Effector memory CD8-positive, alpha-beta T cell (primary cell): ENCODE results near the gene OR8G5.
"Not testable (repeated sequence)": the region's sequence is repeated elsewhere in the genome, so short reads cannot be mapped to it uniquely, and the experiment has no call there.

ENCODE experiments used
- ATAC-seq: fragments of 150-1000 bp; cut with Tn5 transposase; replicated peaks from 2 replicates; pipeline ENCODE4 v1.10.0; 2021; ENCODE audit warnings: mild to moderate bottlenecking, moderate library complexity
- DNase-seq, 3 experiments: peaks; one replicate each; pipeline ENCODE4 v3.0.0; 2021
- H3K27ac Mint-ChIP-seq, 2 donors: one replicate each; pipeline ENCODE4 v1.8.0; 2022; ENCODE audit warnings: mild to moderate bottlenecking in 2 of 2, mixed read lengths in 2 of 2, moderate library complexity in 2 of 2
- H3K27me3 Mint-ChIP-seq, 2 donors: one replicate each; pipeline ENCODE4 v1.8.0; 2022; ENCODE audit warnings: mixed read lengths in 2 of 2
- H3K36me3 Mint-ChIP-seq: one replicate; pipeline ENCODE4 v1.8.0; 2022; ENCODE audit warnings: mild to moderate bottlenecking, moderate library complexity, mixed read lengths; ENCODE audit not compliant: insufficient read depth
- H3K4me1 Mint-ChIP-seq, 2 donors: one replicate each; pipeline ENCODE4 v1.8.0; 2022; ENCODE audit warnings: low read depth in 2 of 2, mixed read lengths in 2 of 2
- H3K4me3 Mint-ChIP-seq, 2 donors: one replicate each; pipeline ENCODE4 v1.8.0; 2022; ENCODE audit warnings: mild to moderate bottlenecking in 2 of 2, mixed read lengths in 2 of 2, moderate library complexity in 2 of 2
- H3K9me3 Mint-ChIP-seq, 2 donors: one replicate each; pipeline ENCODE4 v1.8.0; 2022; ENCODE audit warnings: mixed read lengths in 2 of 2
- total RNA-seq, 9 experiments: gene quantifications; one replicate each; lab custom pipeline; 2026; lab: John Stamatoyannopoulos, UW

OR8G5 gene
- total RNA-seq = 0 to 0.06 (median 0) reads per million in 9 experiments

- Mint-ChIP-seq H3K36me3 (no peaks in the 10 kb centered on the region), H3K9me3 (peaks cover 0 to 2% of the 10 kb centered on the region in 2 donors)
Observed at GRCh38 chr11:124256076-124256475, at the start of gene OR8G5. Gene OR8G5 (plus strand): TSS chr11:124256376. CDS start chr11:124264932, 8,556 bp downstream.

GRCh38 chr11:124207102-124207792 lies 48.9 kb upstream of the OR8G5 start:
- DNase-seq (no peak), ATAC-seq (no peak)
- Mint-ChIP-seq H3K36me3 (peaks cover 3% of the 10 kb centered on the region), H3K4me1 (peaks cover 0 to 1% of the 10 kb centered on the region in 2 donors), H3K27me3 (no peaks in the 10 kb centered on the region), H3K9me3 (no peaks in the 10 kb centered on the region), H3K27ac (no peak overlapping the region), H3K4me3 (no peak overlapping the region)

More at GRCh38 chr11:124256076-124256475, at the start of gene OR8G5:
- Mint-ChIP-seq H3K4me1 (no peaks in the 10 kb centered on the region), H3K27ac (no peak within 1 kb of the TSS), H3K4me3 (no peak within 1 kb of the TSS), H3K27me3 (no peaks in the 10 kb centered on the region)
- no peak for DNase-seq
- ATAC-seq = no peak

- no peak for ATAC-seq
- H3K36me3 Mint-ChIP-seq = no peaks in the 10 kb centered on the region
- H3K27ac Mint-ChIP-seq = no peak overlapping the region
- no peak overlapping the region for H3K4me3 Mint-ChIP-seq
- no peaks in the 10 kb centered on the region for H3K9me3 Mint-ChIP-seq
- no peaks in the 10 kb centered on the region for H3K4me1 Mint-ChIP-seq
- no peaks in the 10 kb centered on the region for H3K27me3 Mint-ChIP-seq
- DNase-seq = no peak
Observed at GRCh38 chr11:124209824-124210357, 46.3 kb upstream of the OR8G5 start.

- Mint-ChIP-seq H3K36me3 (no peaks in the 10 kb centered on the region), H3K4me1 (no peaks in the 10 kb centered on the region), H3K9me3 (no peaks in the 10 kb centered on the region), H3K4me3 (no peak overlapping the region), H3K27me3 (no peaks in the 10 kb centered on the region), H3K27ac (no peak overlapping the region)
- DNase-seq = no peak
- ATAC-seq = no peak
Observed at GRCh38 chr11:124210421-124210820, 45.8 kb upstream of the OR8G5 start.

DNA sequence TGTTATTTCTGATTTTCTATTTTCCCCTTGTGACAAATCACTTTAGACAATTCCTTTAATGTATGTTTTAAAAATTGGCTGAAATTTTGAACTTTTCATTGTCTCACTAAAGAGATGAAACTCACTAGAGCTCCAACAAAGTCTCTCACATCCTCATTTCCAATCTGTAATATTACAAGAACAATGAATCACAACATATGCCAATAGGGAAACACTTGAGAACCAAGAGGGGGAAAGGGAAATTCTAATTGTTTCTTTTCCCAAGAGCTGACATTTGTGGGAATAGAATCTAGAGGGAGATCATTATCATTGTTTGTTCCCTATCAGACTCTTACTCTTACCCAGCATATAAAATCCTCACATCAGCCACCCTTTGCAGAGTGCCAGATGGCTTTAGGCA lies 44.9 kb upstream of the OR8G5 start:
- H3K36me3 Mint-ChIP-seq = no peaks in the 10 kb centered on the region
- no peaks in the 10 kb centered on the region for H3K27me3 Mint-ChIP-seq
- DNase-seq (no peak), ATAC-seq (no peak)
- no peaks in the 10 kb centered on the region for H3K9me3 Mint-ChIP-seq
- no peak overlapping the region for H3K27ac Mint-ChIP-seq
- H3K4me1 Mint-ChIP-seq = no peaks in the 10 kb centered on the region
- no peak overlapping the region for H3K4me3 Mint-ChIP-seq

DNA sequence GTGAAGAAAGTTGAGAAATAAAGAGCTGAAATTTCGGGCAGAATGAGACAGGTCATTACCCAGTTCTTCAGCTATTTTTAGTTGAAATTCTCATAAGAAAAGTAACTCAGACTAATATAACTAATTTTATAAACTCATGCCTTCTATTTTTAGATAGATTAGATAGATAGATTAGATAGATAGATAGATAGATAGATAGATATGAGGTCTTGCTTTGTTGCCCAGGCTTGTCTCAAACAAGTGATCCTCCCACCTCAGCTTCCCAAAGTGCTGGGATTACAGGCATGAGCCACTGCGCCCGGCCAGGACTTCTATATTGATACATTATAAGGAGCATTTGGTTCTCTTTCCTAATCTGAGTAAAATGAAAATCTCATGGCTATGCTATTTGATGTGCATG lies 42.1 kb upstream of the OR8G5 start:
- no peak for ATAC-seq
- Mint-ChIP-seq H3K9me3 (no peaks in the 10 kb centered on the region), H3K4me1 (no peaks in the 10 kb centered on the region), H3K27ac (no peak overlapping the region), H3K4me3 (no peak overlapping the region), H3K27me3 (no peaks in the 10 kb centered on the region), H3K36me3 (no peaks in the 10 kb centered on the region)
- DNase-seq = no peak

- no peak overlapping the region for H3K4me3 Mint-ChIP-seq
- no peaks in the 10 kb centered on the region for H3K9me3 Mint-ChIP-seq
- no peaks in the 10 kb centered on the region for H3K27me3 Mint-ChIP-seq
- ATAC-seq (no peak), DNase-seq (no peak)
- no peaks in the 10 kb centered on the region for H3K4me1 Mint-ChIP-seq
- no peak overlapping the region for H3K27ac Mint-ChIP-seq
- H3K36me3 Mint-ChIP-seq = no peaks in the 10 kb centered on the region
Observed at GRCh38 chr11:124219126-124219525, 37.0 kb upstream of the OR8G5 start.

- Mint-ChIP-seq H3K4me3 (no peak overlapping the region), H3K4me1 (no peaks in the 10 kb centered on the region), H3K36me3 (no peaks in the 10 kb centered on the region), H3K9me3 (peaks cover 0 to 16% of the 10 kb centered on the region in 2 donors), H3K27ac (no peak overlapping the region), H3K27me3 (peaks cover 0 to 9% of the 10 kb centered on the region in 2 donors)
- no peak for ATAC-seq
- DNase-seq = no peak
Observed at GRCh38 chr11:124222407-124222806, 33.8 kb upstream of the OR8G5 start.

DNA sequence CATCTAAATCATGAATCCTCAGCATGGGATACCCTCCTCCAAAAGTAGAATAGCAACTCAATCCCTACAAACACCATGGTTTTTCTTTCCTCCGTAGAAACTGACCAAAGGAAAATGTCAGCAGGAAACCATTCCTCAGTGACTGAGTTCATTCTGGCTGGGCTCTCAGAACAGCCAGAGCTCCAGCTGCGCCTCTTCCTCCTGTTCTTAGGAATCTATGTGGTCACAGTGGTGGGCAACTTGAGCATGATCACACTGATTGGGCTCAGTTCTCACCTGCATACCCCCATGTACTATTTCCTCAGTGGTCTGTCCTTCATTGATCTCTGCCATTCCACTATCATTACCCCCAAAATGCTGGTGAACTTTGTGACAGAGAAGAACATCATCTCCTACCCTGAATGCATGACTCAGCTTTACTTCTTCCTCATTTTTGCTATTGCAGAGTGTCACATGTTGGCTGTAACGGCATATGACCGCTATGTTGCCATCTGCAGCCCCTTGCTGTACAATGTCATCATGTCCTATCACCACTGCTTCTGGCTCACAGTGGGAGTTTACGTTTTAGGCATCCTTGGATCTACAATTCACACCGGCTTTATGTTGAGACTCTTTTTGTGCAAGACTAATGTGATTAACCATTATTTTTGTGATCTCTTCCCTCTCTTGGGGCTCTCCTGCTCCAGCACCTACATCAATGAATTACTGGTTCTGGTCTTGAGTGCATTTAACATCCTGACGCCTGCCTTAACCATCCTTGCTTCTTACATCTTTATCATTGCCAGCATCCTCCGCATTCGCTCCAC lies 31.4 kb upstream of the OR8G5 start:
- H3K27ac Mint-ChIP-seq, H3K4me3 Mint-ChIP-seq, H3K4me1 Mint-ChIP-seq, H3K27me3 Mint-ChIP-seq, H3K36me3 Mint-ChIP-seq, DNase-seq, ATAC-seq: not testable (repeated sequence)
- H3K9me3 Mint-ChIP-seq = peaks cover 0 to 22% of the 10 kb centered on the region in 2 donors

GRCh38 chr11:124225471-124225870 lies 30.7 kb upstream of the OR8G5 start:
- Mint-ChIP-seq H3K9me3 (peaks cover 0 to 22% of the 10 kb centered on the region in 2 donors), H3K27me3 (peaks cover 0 to 9% of the 10 kb centered on the region in 2 donors), H3K4me3 (no peak overlapping the region), H3K4me1 (no peaks in the 10 kb centered on the region), H3K36me3 (no peaks in the 10 kb centered on the region), H3K27ac (no peak overlapping the region)
- DNase-seq = no peak
- ATAC-seq = no peak

DNA sequence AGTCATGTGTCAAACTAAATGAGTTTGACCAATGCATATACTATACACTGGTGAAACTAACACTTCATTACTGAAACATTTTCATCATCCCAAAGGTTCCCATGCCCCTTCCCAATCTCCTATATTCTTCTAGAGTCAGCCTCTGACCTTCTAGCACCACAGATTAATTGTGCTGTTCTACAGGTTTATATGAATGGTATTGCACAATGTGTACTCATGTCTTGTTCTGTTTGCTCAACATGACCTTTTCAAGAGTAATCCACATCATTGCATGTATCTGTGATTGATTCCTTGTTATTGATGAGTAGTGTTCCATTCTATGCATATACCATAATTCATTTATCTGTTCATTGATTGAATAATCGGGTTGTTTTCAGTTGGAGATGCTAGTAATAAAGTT lies 22.8 kb upstream of the OR8G5 start:
- no peak for ATAC-seq
- no peak for DNase-seq
- no peaks in the 10 kb centered on the region for H3K27me3 Mint-ChIP-seq
- H3K4me3 Mint-ChIP-seq = no peak overlapping the region
- H3K4me1 Mint-ChIP-seq = no peaks in the 10 kb centered on the region
- no peak overlapping the region for H3K27ac Mint-ChIP-seq
- no peaks in the 10 kb centered on the region for H3K36me3 Mint-ChIP-seq
- peaks cover 0 to 2% of the 10 kb centered on the region in 2 donors for H3K9me3 Mint-ChIP-seq

- Mint-ChIP-seq H3K4me1 (no peaks in the 10 kb centered on the region), H3K4me3 (no peak overlapping the region), H3K27me3 (no peaks in the 10 kb centered on the region), H3K27ac (no peak overlapping the region), H3K9me3 (peaks cover 4 to 11% of the 10 kb centered on the region in 2 donors), H3K36me3 (no peaks in the 10 kb centered on the region)
- no peak for ATAC-seq
- DNase-seq = no peak
Observed at GRCh38 chr11:124238512-124238911, 17.7 kb upstream of the OR8G5 start.

DNA sequence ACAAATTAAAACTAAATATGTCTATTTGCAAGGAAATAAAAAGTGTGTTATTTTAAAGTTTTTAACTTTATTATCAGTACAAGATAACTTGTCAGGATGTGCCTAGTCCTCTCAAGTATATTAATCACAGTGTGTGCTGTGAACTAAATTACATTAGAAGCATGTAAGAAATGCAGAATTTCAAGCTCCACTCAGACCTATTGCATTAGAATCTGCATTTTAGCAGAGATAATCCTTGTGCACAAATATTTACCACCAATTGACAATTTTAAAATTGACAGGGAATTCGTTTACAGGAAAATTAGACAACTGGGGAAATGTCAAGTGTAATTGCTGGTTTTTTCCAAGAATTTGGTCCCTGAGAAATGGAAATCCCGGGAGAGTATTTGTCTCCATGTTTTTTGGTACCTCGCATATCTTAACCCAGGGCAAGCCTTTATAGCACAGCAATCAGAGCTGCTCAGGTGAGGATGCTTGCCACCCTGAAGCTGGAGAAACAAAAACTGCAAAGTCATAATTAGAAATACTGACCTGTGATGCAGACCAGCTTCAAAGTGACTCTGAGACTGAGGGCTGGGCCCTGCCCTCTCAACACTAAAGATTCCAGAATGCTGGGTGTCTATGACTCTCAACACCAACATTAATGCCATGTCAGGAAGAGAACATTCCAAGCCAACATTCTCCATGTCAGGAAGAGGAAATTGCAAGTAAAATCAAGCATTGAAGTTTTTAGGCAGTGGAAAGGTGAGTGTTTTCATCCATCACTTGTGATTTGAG lies 15.4 kb upstream of the OR8G5 start, which contains the start of gene OR8G1:
TSS of gene OR8G1 (plus strand) at position 475 of the 777 bp plus-strand sequence. CDS start 8,581 bp downstream, outside the sequence.
- no peaks in the 10 kb centered on the region for H3K36me3 Mint-ChIP-seq

More for the DNA sequence above, 15.4 kb upstream of the OR8G5 start, which contains the start of gene OR8G1:
- Mint-ChIP-seq H3K27ac (no peak within 1 kb of the TSS), H3K4me1 (no peaks in the 10 kb centered on the region), H3K27me3 (no peaks in the 10 kb centered on the region), H3K9me3 (peaks cover 4 to 11% of the 10 kb centered on the region in 2 donors), H3K4me3 (no peak within 1 kb of the TSS)
- no peak for ATAC-seq
- DNase-seq = no peak
